DOHH2 (cell line): ENCODE results near the gene GABBR1.

Experiments
- H3F3A ChIP-seq: fragments of 200-600 bp; sonication (generic), shearing (Covaris generic); 2 replicates; pipeline ENCODE4 v1.6.0; 2016; ENCODE audit warnings: antibody characterized with exemption, mild to moderate bottlenecking; ENCODE audit not compliant: control insufficient read depth, insufficient read depth
- H3K27ac ChIP-seq: fragments of 200-600 bp; sonication (generic); 2 replicates; pipeline ENCODE4 v1.5.1; 2014; ENCODE audit warnings: low read depth, mild to moderate bottlenecking, low read length, moderate library complexity
- H3K27me3 ChIP-seq: fragments of 200-600 bp; sonication (generic); 2 replicates; pipeline ENCODE4 v1.6.1; 2014; ENCODE audit warnings: mild to moderate bottlenecking, low read length, mixed read lengths; ENCODE audit not compliant: control insufficient read depth
- H3K36me3 ChIP-seq: fragments of 200-600 bp; sonication (generic); 2 replicates; pipeline ENCODE4 v1.6.1; 2014; ENCODE audit warnings: mild to moderate bottlenecking, low read length, moderate library complexity, mixed read lengths; ENCODE audit not compliant: control insufficient read depth
- H3K4me1 ChIP-seq: fragments of 200-600 bp; sonication (generic); 2 replicates; pipeline ENCODE4 v1.6.1; 2014; ENCODE audit warnings: mild to moderate bottlenecking, low read length, mixed read lengths; ENCODE audit not compliant: control insufficient read depth
- H3K4me2 ChIP-seq: fragments of 200-600 bp; sonication (generic); 2 replicates; pipeline ENCODE4 v1.6.0; 2014; ENCODE audit warnings: mild to moderate bottlenecking, low read length, moderate library complexity
- H3K4me3 ChIP-seq: fragments of 200-600 bp; sonication (generic); 2 replicates; pipeline ENCODE4 v1.5.1; 2014; ENCODE audit warnings: mild to moderate bottlenecking, low read length, mixed read lengths
- H3K79me2 ChIP-seq: fragments of 200-600 bp; sonication (generic); 2 replicates; pipeline ENCODE4 v1.6.1; 2014; ENCODE audit warnings: mild to moderate bottlenecking, low read length, mixed read lengths; ENCODE audit not compliant: control insufficient read depth
- H3K9me2 ChIP-seq: fragments of 200-600 bp; sonication (generic); replicated peaks from 2 replicates; pipeline ENCODE4 v1.6.1; 2014; ENCODE audit warnings: mild to moderate bottlenecking, low read length, mixed read lengths; ENCODE audit not compliant: control insufficient read depth
- H3K9me3 ChIP-seq: fragments of 200-600 bp; sonication (generic); 2 replicates; pipeline ENCODE4 v1.6.1; 2014; ENCODE audit warnings: antibody characterized with exemption, low read length, mixed read lengths; ENCODE audit not compliant: control insufficient read depth, insufficient read depth
- H4K20me1 ChIP-seq: fragments of 200-600 bp; sonication (generic); 2 replicates; pipeline ENCODE4 v1.6.0; 2014; ENCODE audit warnings: low read depth, mild to moderate bottlenecking, antibody characterized with exemption, low read length, moderate library complexity; ENCODE audit not compliant: control insufficient read depth, insufficient read depth
- EZH2phosphoT487 ChIP-seq: fragments of 200-600 bp; sonication (generic); IDR thresholded peaks from 2 replicates; pipeline ENCODE4 v1.6.1; 2017; ENCODE audit warnings: borderline replicate concordance, mild to moderate bottlenecking, antibody characterized with exemption, low read length, moderate library complexity, mixed read lengths
- TF ChIP-seq, protein P1 (sequence below): fragments of 200-600 bp; sonication (generic); IDR thresholded peaks from one replicate; pipeline ENCODE4 v1.5.1; 2014; ENCODE audit warnings: antibody characterized with exemption, mild to moderate bottlenecking, low read depth, low read length; ENCODE audit not compliant: poor library complexity, severe bottlenecking

Gene GABBR1

DNA sequence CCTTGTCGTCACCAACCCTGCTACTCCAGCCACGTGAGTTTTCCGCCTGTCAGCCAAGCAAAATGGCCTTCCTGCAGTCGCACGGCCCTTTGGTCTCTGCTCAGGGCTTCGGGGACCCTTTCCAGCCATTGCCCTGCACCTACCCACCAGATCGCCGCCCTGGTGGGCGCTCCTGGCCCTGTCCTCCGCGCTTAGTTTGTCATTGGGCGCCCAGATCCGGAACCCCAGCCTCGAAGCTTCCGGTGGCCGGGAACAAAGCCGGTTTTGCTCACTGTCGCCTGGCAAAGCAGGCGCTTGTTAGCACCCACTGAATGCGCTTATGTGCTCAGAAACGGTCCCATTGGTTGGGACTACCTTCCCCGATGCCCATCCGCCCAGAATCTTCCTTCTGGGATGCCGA lies 47.4 kb upstream of the GABBR1 start:
- no peaks in the 10 kb centered on the region for H3K4me1 ChIP-seq
- H3K4me2 ChIP-seq, result no peak overlapping the region
- no peaks in the 10 kb centered on the region for H3K79me2 ChIP-seq
- H3F3A ChIP-seq, result no peaks in the 10 kb centered on the region
- no peaks in the 10 kb centered on the region for H4K20me1 ChIP-seq
- H3K4me3 ChIP-seq, result no peak overlapping the region
- no peak for TF ChIP-seq EZH2phosphoT487
- TF ChIP-seq, protein P1, sequence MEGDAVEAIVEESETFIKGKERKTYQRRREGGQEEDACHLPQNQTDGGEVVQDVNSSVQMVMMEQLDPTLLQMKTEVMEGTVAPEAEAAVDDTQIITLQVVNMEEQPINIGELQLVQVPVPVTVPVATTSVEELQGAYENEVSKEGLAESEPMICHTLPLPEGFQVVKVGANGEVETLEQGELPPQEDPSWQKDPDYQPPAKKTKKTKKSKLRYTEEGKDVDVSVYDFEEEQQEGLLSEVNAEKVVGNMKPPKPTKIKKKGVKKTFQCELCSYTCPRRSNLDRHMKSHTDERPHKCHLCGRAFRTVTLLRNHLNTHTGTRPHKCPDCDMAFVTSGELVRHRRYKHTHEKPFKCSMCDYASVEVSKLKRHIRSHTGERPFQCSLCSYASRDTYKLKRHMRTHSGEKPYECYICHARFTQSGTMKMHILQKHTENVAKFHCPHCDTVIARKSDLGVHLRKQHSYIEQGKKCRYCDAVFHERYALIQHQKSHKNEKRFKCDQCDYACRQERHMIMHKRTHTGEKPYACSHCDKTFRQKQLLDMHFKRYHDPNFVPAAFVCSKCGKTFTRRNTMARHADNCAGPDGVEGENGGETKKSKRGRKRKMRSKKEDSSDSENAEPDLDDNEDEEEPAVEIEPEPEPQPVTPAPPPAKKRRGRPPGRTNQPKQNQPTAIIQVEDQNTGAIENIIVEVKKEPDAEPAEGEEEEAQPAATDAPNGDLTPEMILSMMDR, result no peak
- H3K9me2 ChIP-seq, result no peaks in the 10 kb centered on the region
- H3K36me3 ChIP-seq, result no peaks in the 10 kb centered on the region
- H3K27ac ChIP-seq, result no peak overlapping the region
- H3K27me3 ChIP-seq, result no peaks in the 10 kb centered on the region
- H3K9me3 ChIP-seq, result no peaks in the 10 kb centered on the region

DNA sequence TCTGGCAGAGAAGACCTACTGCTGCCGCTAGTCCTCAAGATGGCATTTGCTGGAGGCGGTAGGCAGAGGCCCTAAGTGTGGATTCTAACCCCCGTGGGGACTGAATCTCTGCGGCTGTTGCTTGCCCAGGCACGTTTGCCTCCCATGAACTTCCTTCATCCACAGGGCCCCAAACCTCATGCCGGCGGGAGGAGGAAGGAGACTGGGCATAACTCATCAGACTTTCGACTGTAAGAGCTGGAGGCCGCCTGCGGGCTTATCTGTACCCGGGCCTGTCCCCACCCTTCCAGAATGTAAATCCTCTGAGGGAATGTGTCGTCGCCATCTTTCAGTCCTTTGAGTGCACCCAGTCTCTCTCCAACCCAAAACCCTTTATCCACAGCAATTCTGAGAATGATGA lies 47.0 kb upstream of the GABBR1 start:
- Histone ChIP-seq H3K4me1 (no peaks in the 10 kb centered on the region), H3K9me2 (no peaks in the 10 kb centered on the region), H3K4me2 (no peak overlapping the region), H3K9me3 (no peaks in the 10 kb centered on the region), H3K27me3 (no peaks in the 10 kb centered on the region), H3K27ac (no peak overlapping the region), H3K36me3 (no peaks in the 10 kb centered on the region), H3K4me3 (no peak overlapping the region), H3F3A (no peaks in the 10 kb centered on the region), H3K79me2 (no peaks in the 10 kb centered on the region), H4K20me1 (no peaks in the 10 kb centered on the region)
- TF ChIP-seq, protein P1, result no peak
- no peak for TF ChIP-seq EZH2phosphoT487

DNA sequence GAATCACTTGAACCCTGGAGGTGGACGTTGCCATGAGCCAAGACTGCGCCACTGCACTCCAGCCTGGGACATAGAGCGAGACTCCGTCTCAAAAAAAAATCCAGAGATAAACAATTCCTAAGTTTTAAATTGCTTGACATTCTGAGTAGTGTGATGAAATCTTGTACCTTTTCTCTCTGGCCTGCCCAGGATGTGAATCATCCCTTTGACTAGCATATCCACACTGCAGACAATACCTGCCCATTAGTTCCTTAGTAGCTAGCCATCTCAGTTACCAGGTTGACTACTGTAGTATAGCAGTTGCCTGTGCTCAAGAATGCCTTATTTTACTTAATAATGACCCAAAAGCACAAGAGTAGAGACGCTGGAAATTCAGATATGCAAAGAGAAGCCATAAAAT lies 45.1 kb upstream of the GABBR1 start:
- H3K4me1 ChIP-seq, result no peaks in the 10 kb centered on the region
- H3K4me2 ChIP-seq, result no peak overlapping the region

More for the DNA sequence above, 45.1 kb upstream of the GABBR1 start:
- Histone ChIP-seq H3K9me3 (no peaks in the 10 kb centered on the region), H3K79me2 (no peaks in the 10 kb centered on the region), H3F3A (no peaks in the 10 kb centered on the region), H3K27ac (no peak overlapping the region), H4K20me1 (no peaks in the 10 kb centered on the region), H3K27me3 (no peaks in the 10 kb centered on the region), H3K9me2 (no peaks in the 10 kb centered on the region), H3K4me3 (no peak overlapping the region), H3K36me3 (no peaks in the 10 kb centered on the region)
- TF ChIP-seq, protein P1, result no peak
- TF ChIP-seq EZH2phosphoT487, result no peak
